Putamen (tissue), 1 donor: ENCODE data around the gene DLX5.

ENCODE experiments used
- DNase-seq: peaks from one replicate; pipeline ENCODE4 v3.0.0-alpha.2; 2016; ENCODE audit warnings: low spot score

DLX5 gene

DNA sequence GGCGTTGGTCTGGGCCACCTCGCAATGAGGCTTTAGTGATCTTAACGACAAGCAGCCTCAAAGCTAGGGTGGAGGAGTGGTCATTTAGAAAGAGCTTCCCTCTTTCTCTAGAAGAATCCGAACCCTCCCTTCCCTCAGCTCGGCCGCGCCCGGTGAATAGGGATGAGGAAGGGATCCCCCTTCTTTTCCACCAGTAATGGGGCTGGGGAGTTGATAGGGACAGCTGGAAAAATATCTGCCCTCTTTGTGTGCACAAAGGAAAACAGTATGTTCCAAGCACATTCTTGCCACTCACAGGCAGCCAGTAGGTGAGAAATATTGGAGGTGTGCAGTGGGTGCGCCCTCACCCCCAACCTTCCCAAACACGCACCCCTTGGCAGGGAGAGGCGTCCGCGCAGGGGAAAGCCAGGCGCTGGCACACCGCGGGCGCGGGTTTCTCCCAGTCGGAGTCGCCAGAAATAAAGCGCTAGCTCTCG lies 6.5 kb downstream of the DLX5 start:
- DNase-seq = peak; percentile 17

DNA sequence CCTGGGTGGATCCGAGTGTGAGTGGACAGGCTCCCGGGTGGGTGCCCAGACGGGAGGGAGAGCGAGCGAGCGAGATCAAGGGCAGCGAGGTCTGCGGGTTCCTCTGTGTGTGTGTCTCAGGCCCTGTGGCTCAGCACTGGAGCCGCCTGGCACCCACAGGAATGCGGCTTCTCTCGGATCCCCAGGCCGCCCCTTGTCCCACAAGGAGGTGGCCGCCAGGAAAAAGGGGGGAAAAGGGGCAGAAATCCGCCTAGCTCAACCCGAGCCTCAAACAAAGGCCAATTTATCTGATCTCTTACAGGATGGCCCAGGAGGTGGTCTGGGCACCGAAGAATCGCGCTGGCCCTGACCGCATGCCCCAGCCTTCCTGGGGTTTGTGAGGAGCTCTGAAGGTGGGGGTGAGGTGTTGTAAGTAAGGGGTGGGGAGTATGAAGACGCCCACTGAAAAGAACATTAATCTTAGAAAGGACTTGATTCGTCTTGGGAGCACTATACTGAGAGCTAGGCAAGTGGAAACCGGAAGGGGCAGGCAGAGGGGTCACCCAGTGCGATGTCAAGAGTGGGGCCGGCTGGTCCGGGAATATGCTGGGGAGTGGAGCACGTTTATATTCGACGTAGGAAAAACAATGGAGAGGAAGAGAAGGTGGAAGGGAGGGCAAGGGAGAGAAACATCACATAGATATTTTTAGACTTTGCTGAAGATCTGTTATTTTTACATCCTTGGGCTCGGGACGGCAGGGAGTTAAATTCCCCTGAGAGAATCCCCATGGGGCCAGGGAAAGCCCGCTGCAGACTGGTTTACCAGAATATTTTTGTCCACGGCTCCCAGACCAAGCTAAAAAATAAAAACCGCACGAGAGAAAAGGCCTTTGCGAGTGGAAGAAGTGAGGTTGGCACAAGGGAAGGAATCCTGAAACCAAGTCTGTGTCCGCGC lies 7.2 kb downstream of the DLX5 start:
- DNase-seq = peak; percentile 13

GRCh38 chr7:97016381-97017191 lies 8.0 kb downstream of the DLX5 start:
- DNase-seq = peak; percentile 8

DNA sequence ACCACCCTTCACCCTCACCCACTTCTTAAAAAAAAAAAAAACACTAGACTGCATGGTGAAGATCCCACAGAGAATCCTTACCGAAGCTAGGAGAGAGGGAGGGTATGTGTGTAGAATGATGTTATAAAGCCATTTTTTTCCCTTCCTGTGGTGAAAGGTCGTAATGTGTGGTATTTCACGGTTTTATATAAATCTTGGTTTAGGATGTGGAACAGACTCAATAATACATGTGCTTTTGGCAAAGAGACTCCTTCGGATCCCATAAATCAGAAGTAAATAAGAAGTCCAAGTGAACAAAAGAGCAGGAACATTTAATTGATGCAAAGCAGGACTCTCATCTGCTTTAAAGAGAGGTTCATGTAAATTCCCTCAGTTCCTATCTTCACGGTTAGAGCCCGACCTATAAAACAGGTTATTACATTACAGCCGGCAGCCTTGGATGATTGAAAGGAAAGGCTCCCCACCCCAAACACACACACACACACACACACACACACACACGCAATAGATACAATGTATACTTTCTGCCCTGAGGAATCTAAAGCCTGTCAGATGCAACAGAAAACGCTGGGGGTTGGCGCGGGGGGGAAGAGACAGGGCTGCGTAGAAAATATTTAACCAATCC lies 8.8 kb downstream of the DLX5 start:
- DNase-seq = peak; percentile 10

DNA sequence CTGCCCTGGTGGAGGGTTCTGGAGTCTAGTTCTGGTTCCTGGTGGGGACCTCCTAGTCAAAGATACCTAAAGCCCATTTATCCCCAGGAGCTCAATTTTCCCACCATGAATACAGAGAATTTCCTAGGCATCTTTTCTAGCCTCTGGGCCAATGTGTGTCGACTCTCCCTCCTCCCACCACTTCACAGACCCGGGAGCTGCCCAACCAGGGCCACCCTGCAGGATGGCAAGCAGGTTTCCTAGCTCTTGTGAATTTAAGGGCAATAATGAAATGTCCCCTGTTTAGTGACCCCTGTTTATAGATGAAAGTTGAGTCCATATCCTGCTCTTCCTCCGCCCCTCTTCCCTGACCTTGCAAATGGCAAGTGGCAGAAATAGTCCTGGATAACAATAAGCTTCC lies 9.4 kb downstream of the DLX5 start:
- no peak for DNase-seq

- peak; percentile 4 for DNase-seq
Observed at GRCh38 chr7:97014145-97014750, 10.4 kb downstream of the DLX5 start.

DNA sequence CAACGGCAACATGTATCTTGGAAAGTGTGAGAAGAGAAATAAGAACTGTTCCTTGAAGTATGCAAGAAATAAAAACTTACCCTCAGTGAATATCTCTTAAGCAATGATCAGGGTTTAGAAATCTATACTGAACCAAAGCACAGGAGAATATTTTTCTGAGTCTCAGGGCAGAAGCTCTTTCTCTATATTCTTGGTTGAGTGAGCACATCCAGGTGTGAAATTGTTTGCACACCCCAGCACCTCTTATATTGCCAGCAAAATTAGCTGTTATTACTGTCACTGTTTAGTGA lies 10.8 kb downstream of the DLX5 start:
- peak; percentile 0 for DNase-seq

DNA sequence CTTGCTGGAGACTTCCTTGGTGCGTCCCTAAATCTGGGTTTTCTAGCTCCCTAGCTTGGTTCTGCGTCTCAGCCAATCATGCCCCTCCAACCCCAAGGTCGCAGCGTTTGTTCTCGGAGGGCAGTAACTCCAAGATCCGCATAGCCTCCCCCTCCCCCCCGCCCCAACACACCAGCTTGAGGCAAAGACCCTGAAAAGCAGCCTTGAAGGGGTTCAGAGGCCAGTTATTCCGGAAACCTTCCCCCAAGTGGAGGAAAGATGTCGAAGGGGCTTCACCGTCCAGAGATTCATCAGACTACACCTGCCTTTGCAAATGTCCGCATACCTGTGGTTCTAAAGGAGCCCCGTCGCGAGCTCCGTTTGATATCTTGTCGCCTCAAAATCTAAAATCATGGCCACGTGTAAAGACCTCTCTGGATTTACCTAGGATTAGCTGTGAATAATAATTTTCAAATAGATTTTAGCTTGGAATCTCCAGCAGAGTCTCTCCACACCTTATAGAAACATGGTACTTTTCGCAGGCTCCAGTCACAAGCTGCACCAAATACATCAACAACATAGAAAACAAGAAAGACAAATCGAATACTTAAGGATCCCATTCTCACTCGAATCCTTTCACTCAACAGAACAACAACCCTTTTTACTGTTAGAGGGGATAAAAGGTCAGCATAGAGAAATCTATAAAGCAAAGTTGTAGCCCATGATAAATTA lies 11.3 kb downstream of the DLX5 start:
- DNase-seq = peak; percentile 0

DNA sequence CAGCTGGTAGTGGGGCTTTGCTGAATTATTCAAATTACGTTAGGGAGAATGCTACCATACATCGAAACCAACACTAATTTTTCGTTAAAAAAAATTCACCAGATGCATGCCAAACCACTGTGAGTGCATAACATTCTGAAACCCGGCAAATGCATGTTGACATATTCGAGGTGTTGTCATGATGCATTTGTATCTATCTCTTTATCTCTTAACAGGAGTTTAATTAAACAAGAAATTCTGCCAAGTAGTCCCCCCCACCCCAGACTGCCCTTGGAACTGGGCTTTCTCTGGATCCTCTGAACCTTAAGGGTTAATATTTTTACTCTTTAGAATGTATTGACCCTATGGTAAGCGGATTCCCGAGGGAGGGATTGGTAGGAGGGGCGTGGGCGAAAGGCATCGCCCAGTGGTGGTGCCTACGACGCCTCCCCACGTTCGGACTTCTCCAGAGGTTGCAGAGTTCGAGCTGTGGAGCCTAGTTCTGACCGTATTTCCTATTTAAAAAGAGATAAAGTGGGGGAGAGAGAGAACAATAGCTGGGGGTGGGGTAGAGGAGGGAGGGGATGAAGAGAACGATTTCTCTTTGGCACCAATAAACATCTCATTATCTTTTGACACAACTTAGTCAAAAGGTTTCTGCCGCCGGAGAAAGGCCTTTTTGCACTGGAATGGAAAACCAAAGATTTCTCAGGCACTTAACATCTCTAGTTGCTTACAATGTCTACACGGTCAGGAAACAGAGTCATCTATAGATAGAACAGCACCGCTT lies 12.1 kb downstream of the DLX5 start:
- no peak for DNase-seq

- DNase-seq = no peak
Observed at GRCh38 chr7:97011536-97012364, 12.9 kb downstream of the DLX5 start.

DNA sequence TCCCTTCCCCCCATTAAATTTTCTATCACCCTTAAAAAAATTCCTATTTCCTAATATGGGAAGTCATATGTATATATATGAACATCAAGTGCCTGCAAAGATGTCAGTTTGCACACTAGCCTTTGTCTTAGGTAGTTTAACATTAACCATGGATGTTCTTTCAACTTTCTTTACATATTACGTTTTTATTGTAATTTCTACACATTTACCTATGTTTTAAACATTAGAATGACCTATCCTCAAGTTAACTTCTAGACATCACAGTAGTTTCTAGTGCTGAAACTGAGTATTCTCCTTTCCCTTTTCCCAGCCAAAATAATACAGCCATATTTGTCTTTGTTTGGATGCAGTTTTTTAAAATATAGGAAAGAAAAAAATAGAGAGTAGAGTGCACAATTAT lies 13.5 kb downstream of the DLX5 start:
- DNase-seq = no peak

DNA sequence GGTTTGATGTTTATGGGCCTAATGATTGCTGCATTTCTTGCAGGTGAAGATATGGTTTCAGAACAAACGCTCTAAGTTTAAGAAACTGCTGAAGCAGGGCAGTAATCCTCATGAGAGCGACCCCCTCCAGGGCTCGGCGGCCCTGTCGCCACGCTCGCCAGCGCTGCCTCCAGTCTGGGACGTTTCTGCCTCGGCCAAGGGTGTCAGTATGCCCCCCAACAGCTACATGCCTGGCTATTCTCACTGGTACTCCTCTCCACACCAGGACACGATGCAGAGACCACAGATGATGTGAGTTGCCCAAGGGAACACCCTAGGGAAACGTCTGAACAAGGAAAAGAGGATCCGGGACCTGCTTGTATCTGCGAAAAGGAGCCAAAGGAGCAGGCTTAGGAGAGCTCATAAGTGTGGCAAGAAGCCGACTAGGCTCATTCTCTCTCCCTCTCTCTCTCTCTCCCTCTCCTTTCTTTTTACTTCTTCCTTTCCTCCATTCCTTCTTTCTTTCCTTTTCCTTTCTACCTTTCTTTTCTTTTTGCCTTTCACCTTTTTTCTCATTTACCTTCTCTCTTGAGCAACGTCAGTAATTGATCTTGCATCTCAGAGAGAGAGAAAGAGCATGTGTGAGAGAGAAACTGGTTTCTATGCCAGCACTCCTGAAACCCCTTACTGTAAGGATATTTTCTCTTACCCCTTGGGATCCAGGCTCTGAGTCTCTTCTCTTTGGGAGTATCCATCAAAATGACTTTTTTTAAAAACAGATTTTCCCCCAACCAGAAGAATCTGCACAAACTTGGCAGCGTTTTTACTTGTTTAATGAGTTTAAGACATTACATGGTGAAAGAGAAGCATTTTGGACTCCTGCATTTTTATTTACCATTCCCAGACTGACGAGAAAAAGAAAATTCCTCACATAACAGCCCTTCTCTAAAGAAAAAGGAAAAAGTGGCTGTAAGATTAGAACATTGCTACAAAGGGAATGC lies 14.6 kb downstream of the DLX5 start:
- no peak for DNase-seq

- no peak for DNase-seq
Observed at GRCh38 chr7:97008275-97008917, 16.2 kb downstream of the DLX5 start.

DNA sequence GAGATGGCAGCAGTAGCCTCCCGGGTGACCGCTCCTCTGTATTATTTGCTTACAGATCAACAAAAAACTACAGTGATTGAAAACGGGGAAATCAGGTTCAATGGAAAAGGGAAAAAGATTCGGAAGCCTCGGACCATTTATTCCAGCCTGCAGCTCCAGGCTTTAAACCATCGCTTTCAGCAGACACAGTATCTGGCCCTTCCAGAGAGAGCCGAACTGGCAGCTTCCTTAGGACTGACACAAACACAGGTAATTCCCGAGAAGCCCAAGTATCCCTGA lies 17.1 kb downstream of the DLX5 start:
- no peak for DNase-seq

GRCh38 chr7:97006816-97007582 lies 17.6 kb downstream of the DLX5 start:
- DNase-seq = no peak

DNA sequence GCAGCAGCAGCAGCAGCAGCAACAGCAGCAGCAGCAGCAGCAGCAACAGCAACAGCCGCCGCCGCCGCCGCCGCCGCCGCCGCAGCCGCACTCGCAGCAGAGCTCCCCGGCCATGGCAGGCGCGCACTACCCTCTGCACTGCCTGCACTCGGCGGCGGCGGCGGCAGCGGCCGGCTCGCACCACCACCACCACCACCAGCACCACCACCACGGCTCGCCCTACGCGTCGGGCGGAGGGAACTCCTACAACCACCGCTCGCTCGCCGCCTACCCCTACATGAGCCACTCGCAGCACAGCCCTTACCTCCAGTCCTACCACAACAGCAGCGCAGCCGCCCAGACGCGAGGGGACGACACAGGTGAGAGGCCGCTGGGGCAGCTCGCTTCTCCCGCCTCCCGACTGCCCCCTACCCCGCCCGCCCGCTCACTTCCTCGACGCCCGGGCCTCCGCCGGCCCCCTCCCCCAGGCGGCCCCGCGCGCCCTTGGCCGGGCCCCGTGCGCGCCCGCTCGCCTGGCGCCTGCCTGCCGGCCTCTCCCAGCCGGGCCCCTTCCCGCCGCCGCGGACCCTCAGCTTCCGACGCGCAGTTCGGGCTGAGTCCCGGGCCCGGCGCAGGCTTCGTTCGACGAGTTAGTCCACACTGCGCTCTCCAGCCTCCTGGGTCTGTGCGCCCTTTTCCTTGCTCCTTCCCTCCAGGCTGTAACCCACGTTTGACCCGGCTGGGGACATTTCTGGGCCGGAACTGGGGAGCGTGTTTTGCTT lies 18.4 kb downstream of the DLX5 start:
- DNase-seq = no peak
